Measurements from ENCODE around the gene PLA1A.

PLA1A gene

DNA sequence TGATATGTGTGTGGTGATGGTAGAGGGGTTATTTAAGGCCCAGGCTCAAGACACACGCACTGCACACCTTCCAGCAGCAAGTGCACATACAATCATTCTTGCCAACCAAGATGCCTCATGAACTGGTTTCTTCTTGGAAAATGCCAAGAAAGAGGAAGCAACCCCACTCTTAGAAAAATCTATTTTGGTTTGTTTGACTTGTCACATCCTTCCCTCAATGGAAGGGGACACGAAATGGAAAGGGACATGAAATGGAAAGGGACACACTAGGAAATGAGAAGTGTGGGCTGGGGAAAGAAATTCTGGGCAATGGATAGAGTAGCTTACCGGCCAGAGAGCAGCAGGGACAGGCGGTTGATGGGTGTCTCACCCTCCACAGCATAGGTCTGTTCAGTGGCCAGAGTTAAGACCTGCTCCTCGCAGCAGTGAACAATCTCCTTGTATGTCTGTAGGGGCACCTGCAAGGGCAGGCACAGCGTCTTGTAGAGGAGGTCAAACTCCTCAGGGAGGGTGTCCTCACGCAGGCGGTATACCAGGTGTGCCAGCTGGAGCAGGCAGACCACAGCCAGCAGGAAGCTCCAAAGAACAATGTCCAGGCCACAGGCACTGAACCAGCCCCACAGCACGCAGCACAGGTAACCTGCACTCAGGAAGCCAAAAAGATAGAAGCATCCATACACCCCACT lies 62.1 kb downstream of the PLA1A start:
- Histone ChIP-seq H3K27me3 (ENCODE audit: control insufficient read depth, insufficient read depth, low read length) (no peaks in the 10 kb centered on the region), H3K9ac (ENCODE audit: low read depth, low read length) (no peak overlapping the region), H3K4me3 (ENCODE audit: low read depth, low read length) (no peak overlapping the region), H3K4me1 (ENCODE audit: control insufficient read depth, insufficient read depth, low read length) (no peaks in the 10 kb centered on the region), H3K9me3 (ENCODE audit: control insufficient read depth, insufficient read depth, low read length) (no peaks in the 10 kb centered on the region), H3K36me3 (ENCODE audit: control insufficient read depth, insufficient read depth, low read length) (no peaks in the 10 kb centered on the region)

DNA sequence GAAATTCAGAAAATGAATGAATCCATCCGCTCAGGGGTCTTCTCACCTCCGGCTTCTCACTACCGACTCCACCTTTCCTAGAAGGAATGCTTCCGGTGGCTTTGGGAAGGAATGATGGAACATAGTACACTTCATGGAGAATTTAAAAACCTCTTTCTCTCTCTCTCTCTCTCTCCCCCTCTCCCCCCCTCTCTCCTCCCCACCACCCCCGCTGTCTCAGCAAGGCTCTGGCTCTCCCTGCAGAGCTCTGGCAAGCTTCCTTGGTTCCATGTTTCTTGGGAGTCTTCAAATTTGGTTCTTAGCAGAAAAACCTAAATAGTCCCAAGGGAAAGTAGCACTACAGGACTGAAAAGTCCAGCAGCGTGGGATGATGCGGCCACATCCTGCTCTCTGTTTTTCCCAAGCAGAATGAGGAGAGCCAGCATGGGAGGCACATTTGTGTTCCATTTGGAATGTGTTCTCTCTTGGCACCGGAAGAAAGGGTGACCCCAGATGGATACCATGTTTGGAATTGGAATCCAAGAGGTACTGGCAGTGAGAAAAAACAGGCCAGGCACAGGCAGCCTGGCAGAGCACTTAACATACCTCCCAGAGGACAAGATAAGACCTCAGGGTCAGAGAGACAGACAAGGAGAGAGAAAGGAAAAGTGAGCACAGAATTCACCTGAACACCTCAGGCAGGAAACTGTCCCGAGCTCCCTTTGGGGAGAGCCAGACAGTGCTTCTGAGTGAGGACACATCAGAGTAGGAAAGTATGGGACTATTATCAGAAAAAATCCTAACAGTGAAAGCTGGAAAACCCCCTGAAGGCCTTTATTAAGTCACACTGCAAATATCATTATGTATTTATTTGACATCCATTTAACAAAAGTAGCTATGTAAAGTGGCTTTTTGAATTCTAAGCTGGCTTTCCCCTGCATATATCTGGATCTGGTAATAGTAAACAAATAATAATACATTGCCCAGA lies 63.1 kb downstream of the PLA1A start, which contains the start of gene POPDC2:
TSS of gene POPDC2 (minus strand) at position 116 of the 967 bp plus-strand sequence. CDS start 166 bp downstream, outside the sequence.
- no peak within 1 kb of the TSS for H3K4me3 ChIP-seq (ENCODE audit: low read depth, low read length)
- H3K4me1 ChIP-seq (ENCODE audit: control insufficient read depth, insufficient read depth, low read length): no peaks in the 10 kb centered on the region
- no peaks in the 10 kb centered on the region for H3K36me3 ChIP-seq (ENCODE audit: control insufficient read depth, insufficient read depth, low read length)
- H3K9ac ChIP-seq (ENCODE audit: low read depth, low read length): no peak within 1 kb of the TSS
- H3K9me3 ChIP-seq (ENCODE audit: control insufficient read depth, insufficient read depth, low read length): no peaks in the 10 kb centered on the region
- no peaks in the 10 kb centered on the region for H3K27me3 ChIP-seq (ENCODE audit: control insufficient read depth, insufficient read depth, low read length)

DNA sequence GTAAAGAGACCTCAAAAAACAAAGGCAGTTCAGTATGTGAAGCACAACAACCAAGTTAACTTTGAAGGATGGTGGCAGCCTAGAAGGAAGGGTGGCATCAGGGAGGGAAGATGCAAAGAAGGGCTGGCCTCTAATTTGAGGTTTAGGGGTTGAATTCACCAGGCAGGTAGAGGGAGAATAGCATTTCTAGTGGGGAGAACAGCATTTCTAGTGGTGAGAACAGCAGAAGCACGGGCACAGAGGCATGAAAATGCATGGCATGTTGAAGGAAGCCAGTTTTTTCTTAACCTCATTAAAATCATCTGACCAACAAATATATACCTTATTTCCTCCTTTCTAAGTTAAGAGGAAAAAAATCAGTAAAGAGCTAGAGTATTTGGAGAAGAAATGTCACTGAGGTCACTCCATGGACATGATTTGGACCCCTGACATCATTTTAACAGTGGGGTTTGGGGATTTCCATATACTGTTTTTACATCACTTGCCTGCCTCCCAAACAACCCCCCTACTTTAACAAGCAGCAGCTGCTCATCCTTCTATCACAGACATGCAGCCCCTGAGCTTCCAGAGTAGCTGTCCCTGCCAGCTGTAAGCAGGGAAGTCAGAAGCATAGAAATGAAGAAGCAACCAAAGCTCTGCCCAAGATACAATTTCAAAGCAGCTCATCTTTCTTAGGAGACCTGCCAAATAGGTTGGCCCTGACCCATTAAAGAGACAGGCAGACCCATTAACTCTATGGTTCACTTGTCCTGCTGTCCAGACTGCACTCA lies 65.1 kb downstream of the PLA1A start:
- no peaks in the 10 kb centered on the region for H3K36me3 ChIP-seq (ENCODE audit: control insufficient read depth, insufficient read depth, low read length)
- H3K9ac ChIP-seq (ENCODE audit: low read depth, low read length): no peak overlapping the region
- H3K4me1 ChIP-seq (ENCODE audit: control insufficient read depth, insufficient read depth, low read length): no peaks in the 10 kb centered on the region
- H3K4me3 ChIP-seq (ENCODE audit: low read depth, low read length): no peak overlapping the region
- H3K27me3 ChIP-seq (ENCODE audit: control insufficient read depth, insufficient read depth, low read length): no peaks in the 10 kb centered on the region
- no peaks in the 10 kb centered on the region for H3K9me3 ChIP-seq (ENCODE audit: control insufficient read depth, insufficient read depth, low read length)

DNA sequence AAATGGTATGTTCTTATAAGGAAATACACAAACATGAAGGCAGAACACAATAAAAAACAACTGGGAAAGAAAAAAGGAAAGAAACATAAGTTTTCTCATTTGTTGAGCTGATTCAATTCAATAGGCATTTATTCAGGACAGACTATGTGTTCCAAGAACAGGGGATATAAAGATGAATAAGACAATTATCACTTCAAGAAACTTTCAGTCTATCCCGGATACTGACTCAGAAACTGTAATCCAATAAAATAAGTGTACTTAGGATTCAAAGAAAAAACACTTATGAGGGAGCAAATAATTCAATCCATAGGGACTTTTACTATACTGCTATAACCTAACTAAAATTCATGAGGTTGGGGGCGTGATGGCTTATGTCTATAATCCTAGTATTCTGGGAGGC lies 66.2 kb downstream of the PLA1A start:
- Histone ChIP-seq H3K36me3 (ENCODE audit: control insufficient read depth, insufficient read depth, low read length) (no peaks in the 10 kb centered on the region), H3K4me1 (ENCODE audit: control insufficient read depth, insufficient read depth, low read length) (no peaks in the 10 kb centered on the region), H3K9ac (ENCODE audit: low read depth, low read length) (no peak overlapping the region), H3K27me3 (ENCODE audit: control insufficient read depth, insufficient read depth, low read length) (no peaks in the 10 kb centered on the region), H3K9me3 (ENCODE audit: control insufficient read depth, insufficient read depth, low read length) (no peaks in the 10 kb centered on the region), H3K4me3 (ENCODE audit: low read depth, low read length) (no peak overlapping the region)

DNA sequence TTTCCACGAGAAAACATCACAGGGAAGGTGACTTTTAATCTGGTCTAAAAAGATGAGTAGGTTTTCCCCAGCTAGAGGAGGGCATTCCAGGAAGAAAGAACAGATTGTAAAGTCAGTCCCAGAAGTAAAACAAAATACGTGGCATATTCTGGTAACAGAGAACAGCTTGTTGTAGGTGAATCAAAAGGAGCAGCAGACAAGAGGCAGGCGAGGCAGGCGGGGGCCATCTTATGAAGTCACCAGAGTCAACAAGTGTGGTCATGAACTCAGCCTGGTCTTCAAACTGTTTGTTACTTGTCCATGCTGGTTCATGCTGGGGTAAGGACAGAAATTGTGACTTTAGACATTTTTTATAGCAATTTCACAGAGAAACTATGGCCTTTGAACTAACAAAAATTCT lies 66.7 kb downstream of the PLA1A start:
- H3K4me3 ChIP-seq (ENCODE audit: low read depth, low read length): no peak overlapping the region
- no peak overlapping the region for H3K9ac ChIP-seq (ENCODE audit: low read depth, low read length)
- no peaks in the 10 kb centered on the region for H3K4me1 ChIP-seq (ENCODE audit: control insufficient read depth, insufficient read depth, low read length)
- H3K27me3 ChIP-seq (ENCODE audit: control insufficient read depth, insufficient read depth, low read length): no peaks in the 10 kb centered on the region
- H3K36me3 ChIP-seq (ENCODE audit: control insufficient read depth, insufficient read depth, low read length): no peaks in the 10 kb centered on the region
- no peaks in the 10 kb centered on the region for H3K9me3 ChIP-seq (ENCODE audit: control insufficient read depth, insufficient read depth, low read length)

DNA sequence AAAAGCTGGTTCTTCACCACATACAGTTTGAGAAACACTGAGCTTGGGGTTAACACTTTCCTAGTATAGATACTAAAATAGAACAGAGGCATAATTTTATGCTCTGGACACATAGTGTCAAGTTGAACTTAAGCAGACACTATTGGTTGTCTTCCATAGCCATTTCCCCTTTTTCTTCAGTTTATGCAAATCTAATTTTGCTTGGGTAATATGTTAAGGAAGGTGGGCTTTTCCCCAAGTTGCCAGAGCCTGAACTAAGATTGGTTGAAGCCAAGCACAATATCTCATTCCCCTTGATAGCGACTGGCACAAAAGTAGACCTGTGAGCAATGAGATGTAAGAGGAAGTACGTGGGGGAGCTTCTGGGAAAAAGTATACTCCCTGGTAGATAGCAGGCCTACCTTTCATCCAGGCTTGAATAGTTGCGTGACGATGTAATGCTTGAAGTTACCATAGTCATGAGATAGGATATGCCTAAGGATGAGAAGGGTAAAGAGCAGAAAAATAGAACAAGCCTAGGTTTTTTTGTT lies 67.2 kb downstream of the PLA1A start:
- Histone ChIP-seq H3K9me3 (ENCODE audit: control insufficient read depth, insufficient read depth, low read length) (no peaks in the 10 kb centered on the region), H3K4me1 (ENCODE audit: control insufficient read depth, insufficient read depth, low read length) (no peaks in the 10 kb centered on the region), H3K4me3 (ENCODE audit: low read depth, low read length) (no peak overlapping the region), H3K9ac (ENCODE audit: low read depth, low read length) (no peak overlapping the region), H3K36me3 (ENCODE audit: control insufficient read depth, insufficient read depth, low read length) (no peaks in the 10 kb centered on the region), H3K27me3 (ENCODE audit: control insufficient read depth, insufficient read depth, low read length) (no peaks in the 10 kb centered on the region)

DNA sequence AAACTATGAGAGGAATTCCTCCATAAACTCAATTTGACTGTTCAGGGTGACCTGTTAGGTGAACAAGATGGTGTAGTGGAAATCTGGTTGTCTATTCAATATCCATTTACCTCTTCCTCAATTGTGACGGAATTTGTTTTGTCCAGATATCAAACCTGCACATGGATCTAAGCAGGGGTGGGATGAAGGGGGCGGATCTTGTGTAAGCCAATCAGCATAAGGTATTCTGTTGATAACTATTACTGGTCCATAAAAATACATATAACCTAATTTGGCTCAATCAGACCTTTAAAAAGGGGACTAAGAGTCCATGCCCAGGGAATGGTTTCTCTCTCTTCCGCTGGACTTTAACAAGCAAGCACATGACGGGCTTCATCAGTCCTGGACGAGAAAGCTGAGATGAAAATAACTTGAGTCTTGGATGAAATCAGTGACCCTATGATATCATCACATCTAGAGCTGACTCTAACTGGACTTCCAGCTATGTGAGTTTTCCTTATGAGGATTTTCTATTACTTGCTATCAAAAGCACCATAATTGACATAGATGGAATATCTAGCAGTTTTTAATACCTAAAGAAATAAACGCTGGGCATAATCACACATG lies 68.4 kb downstream of the PLA1A start:
- no peaks in the 10 kb centered on the region for H3K9me3 ChIP-seq (ENCODE audit: control insufficient read depth, insufficient read depth, low read length)
- H3K4me3 ChIP-seq (ENCODE audit: low read depth, low read length): no peak overlapping the region
- no peak overlapping the region for H3K9ac ChIP-seq (ENCODE audit: low read depth, low read length)
- H3K4me1 ChIP-seq (ENCODE audit: control insufficient read depth, insufficient read depth, low read length): no peaks in the 10 kb centered on the region
- no peaks in the 10 kb centered on the region for H3K36me3 ChIP-seq (ENCODE audit: control insufficient read depth, insufficient read depth, low read length)
- H3K27me3 ChIP-seq (ENCODE audit: control insufficient read depth, insufficient read depth, low read length): no peaks in the 10 kb centered on the region

DNA sequence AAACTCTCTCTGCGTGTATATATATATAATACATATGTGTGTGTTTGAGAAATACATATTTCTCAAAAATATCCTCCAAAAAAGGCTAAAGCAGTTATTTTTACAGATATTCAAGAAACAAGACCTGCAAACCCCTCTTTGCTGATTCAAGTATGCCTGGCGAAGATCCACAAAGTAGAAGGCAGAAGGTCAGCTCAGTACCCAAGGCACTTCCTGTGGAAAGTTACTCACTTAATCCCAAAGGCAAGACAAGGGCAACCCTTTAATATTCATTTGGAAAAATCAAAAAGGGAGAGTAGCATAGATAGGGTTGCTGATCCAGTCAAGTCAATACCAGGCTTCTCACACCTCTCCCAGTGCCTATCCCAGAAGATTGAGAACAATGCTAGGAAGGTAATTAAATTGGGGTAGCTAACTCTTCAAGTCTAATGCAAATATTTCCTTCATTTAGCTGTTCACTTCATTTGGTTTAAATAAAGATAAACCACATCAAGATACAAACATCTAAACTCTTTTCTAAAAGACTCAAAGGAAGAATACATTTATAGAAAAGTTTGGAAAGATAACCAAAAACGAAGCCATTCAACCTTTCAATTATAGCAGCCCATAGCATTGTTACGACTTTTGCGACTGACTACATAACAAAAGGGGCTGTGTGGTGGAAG lies 72.4 kb downstream of the PLA1A start:
- Histone ChIP-seq H3K36me3 (ENCODE audit: control insufficient read depth, insufficient read depth, low read length) (peaks cover 3% of the 10 kb centered on the region), H3K9ac (ENCODE audit: low read depth, low read length) (no peak overlapping the region), H3K4me1 (ENCODE audit: control insufficient read depth, insufficient read depth, low read length) (no peaks in the 10 kb centered on the region), H3K4me3 (ENCODE audit: low read depth, low read length) (no peak overlapping the region), H3K27me3 (ENCODE audit: control insufficient read depth, insufficient read depth, low read length) (no peaks in the 10 kb centered on the region), H3K9me3 (ENCODE audit: control insufficient read depth, insufficient read depth, low read length) (no peaks in the 10 kb centered on the region)

DNA sequence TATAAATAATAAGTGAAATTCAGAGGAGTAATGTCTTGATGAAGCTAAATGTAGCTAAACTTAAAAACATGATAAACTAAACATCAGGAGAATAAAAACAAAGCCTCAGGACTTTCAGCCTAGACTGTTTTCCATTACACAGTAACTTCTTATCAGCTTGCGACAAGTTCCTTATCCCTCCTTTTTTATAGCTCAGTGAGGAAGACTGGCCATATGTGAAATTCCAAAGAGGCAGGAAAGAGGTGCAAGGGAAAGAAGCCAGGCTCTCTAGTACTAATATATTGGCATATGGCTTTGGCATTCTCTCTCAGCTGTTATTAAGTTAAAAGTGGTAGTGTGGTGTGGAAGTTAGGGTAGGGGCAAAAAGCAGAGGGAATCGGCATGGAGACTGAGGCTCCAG lies 75.1 kb downstream of the PLA1A start:
- Histone ChIP-seq H3K36me3 (ENCODE audit: control insufficient read depth, insufficient read depth, low read length) (peaks cover 3% of the 10 kb centered on the region), H3K27me3 (ENCODE audit: control insufficient read depth, insufficient read depth, low read length) (no peaks in the 10 kb centered on the region), H3K4me1 (ENCODE audit: control insufficient read depth, insufficient read depth, low read length) (peaks cover 5% of the 10 kb centered on the region), H3K9ac (ENCODE audit: low read depth, low read length) (no peak overlapping the region), H3K9me3 (ENCODE audit: control insufficient read depth, insufficient read depth, low read length) (no peaks in the 10 kb centered on the region), H3K4me3 (ENCODE audit: low read depth, low read length) (no peak overlapping the region)

DNA sequence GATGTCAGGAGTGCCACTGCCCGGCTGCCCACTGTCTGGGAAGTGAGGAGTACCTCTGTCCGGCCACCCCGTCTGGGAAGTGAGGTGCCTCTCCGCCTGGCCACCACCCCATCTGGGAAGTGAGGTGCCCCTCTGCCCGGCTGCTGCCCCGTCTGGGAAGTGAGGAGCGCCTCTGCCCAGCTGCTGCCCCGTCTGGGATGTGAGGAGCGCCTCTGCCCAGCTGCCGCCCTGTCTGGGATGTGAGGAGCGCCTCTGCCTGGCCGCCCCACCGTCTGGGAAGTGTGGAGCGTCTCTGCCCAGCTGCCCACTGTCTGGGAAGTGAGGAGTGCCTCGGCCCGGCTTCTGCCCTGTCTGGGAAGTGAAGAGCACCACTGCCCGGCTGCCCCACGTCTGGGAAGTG lies 76.2 kb downstream of the PLA1A start:
- Histone ChIP-seq H3K27me3 (ENCODE audit: control insufficient read depth, insufficient read depth, low read length) (no peaks in the 10 kb centered on the region), H3K36me3 (ENCODE audit: control insufficient read depth, insufficient read depth, low read length) (peaks cover 3% of the 10 kb centered on the region), H3K4me3 (ENCODE audit: low read depth, low read length) (no peak overlapping the region), H3K9ac (ENCODE audit: low read depth, low read length) (no peak overlapping the region), H3K9me3 (ENCODE audit: control insufficient read depth, insufficient read depth, low read length) (no peaks in the 10 kb centered on the region), H3K4me1 (ENCODE audit: control insufficient read depth, insufficient read depth, low read length) (peaks cover 6% of the 10 kb centered on the region)
